HG03045 (cell line): Measurements from ENCODE around the gene MME.
"Not testable (repeated sequence)": the region's sequence is repeated elsewhere in the genome, so short reads cannot be mapped to it uniquely, and the experiment has no call there.

Experiments
- ATAC-seq: cut with Tn5 transposase; IDR thresholded peaks from one replicate; pipeline ENCODE4 v1.9.1; 2021; ENCODE audit warnings: mild to moderate bottlenecking, moderate library complexity; ENCODE audit not compliant: unreplicated experiment

Gene MME

GRCh38 chr3:155189478-155189877 lies 109.4 kb downstream of the MME start:
- ATAC-seq: no peak

- no peak for ATAC-seq
Observed at GRCh38 chr3:155190691-155191090, 110.6 kb downstream of the MME start.

- no peak for ATAC-seq
Observed at GRCh38 chr3:155192957-155193746, 113.0 kb downstream of the MME start.

GRCh38 chr3:155193868-155194267 lies 113.7 kb downstream of the MME start:
- no peak for ATAC-seq

GRCh38 chr3:155194973-155195957 lies 115.1 kb downstream of the MME start:
- no peak for ATAC-seq

GRCh38 chr3:155196131-155197021 lies 116.3 kb downstream of the MME start:
- no peak for ATAC-seq

GRCh38 chr3:155197786-155198185 lies 117.7 kb downstream of the MME start:
- ATAC-seq: no peak

GRCh38 chr3:155202626-155203025 lies 122.5 kb downstream of the MME start:
- no peak for ATAC-seq

GRCh38 chr3:155204851-155205250 lies 124.7 kb downstream of the MME start:
- ATAC-seq: no peak

GRCh38 chr3:155208183-155208800 lies 128.2 kb downstream of the MME start:
- ATAC-seq: no peak

GRCh38 chr3:155210736-155211135 lies 130.6 kb downstream of the MME start:
- no peak for ATAC-seq

- ATAC-seq: no peak
Observed at GRCh38 chr3:155211266-155211665, 131.1 kb downstream of the MME start.

GRCh38 chr3:155211940-155212339 lies 131.8 kb downstream of the MME start:
- ATAC-seq: no peak

GRCh38 chr3:155216007-155216406 lies 135.9 kb downstream of the MME start:
- ATAC-seq: not testable (repeated sequence)

- no peak for ATAC-seq
Observed at GRCh38 chr3:155217591-155217990, 137.5 kb downstream of the MME start.

- ATAC-seq: no peak
Observed at GRCh38 chr3:155218462-155218861, 138.3 kb downstream of the MME start.

GRCh38 chr3:155219106-155219505 lies 139.0 kb downstream of the MME start:
- no peak for ATAC-seq

GRCh38 chr3:155225417-155225816 lies 145.3 kb downstream of the MME start:
- ATAC-seq: no peak

- no peak for ATAC-seq
Observed at GRCh38 chr3:155227141-155227540, 147.0 kb downstream of the MME start.

- no peak for ATAC-seq
Observed at GRCh38 chr3:155228676-155229075, 148.6 kb downstream of the MME start.
